OCI-LY7 (cell line): Measurements from ENCODE around the gene BLOC1S4. TPM values are rescaled to one million over a fixed set of nuclear protein-coding genes. Genes with fewer than 3 reads are reported as not detected.

Source experiments
- BruUV-seq: library from RNA; stranded (reverse); fragments of 400-500 nt; replicated peaks from 2 replicates; lab custom pipeline; 2021; lab: Mats Ljungman, UMichigan
- CTCF ChIA-PET: fragments of 300-600 bp; sonication (Branson Sonifier 250); formaldehyde crosslinking; loops from one replicate; lab custom pipeline; 2022; ENCODE audit warnings: antibody characterized with exemption; ENCODE audit not compliant: unreplicated experiment; lab: Charles Lee
- POLR2A ChIA-PET: fragments of 300-600 bp; sonication (Branson Sonifier 250); formaldehyde crosslinking; loops from one replicate; lab custom pipeline; 2022; ENCODE audit warnings: antibody characterized with exemption; lab: Charles Lee
- DNase-seq: peaks from one replicate; pipeline ENCODE4 v3.0.0-alpha.2; 2015; ENCODE audit warnings: low spot score
- H2AFZ ChIP-seq: fragments of 200-600 bp; sonication (generic), shearing (Covaris generic); 2 replicates; pipeline ENCODE4 v1.6.1; 2014; ENCODE audit warnings: mild to moderate bottlenecking, antibody characterized with exemption, low read length, moderate library complexity
- H3K27ac ChIP-seq: fragments of 200-600 bp; sonication (generic); 2 replicates; pipeline ENCODE4 v1.5.1; 2014; ENCODE audit warnings: mixed run types, low read depth, mild to moderate bottlenecking, moderate library complexity, low read length, inconsistent platforms; ENCODE audit not compliant: poor library complexity, severe bottlenecking
- H3K36me3 ChIP-seq: fragments of 200-600 bp; sonication (generic); 2 replicates; pipeline ENCODE4 v1.6.1; 2014; ENCODE audit warnings: mild to moderate bottlenecking, antibody characterized with exemption, low read length, moderate library complexity, mixed read lengths; ENCODE audit not compliant: insufficient read depth
- H3K4me1 ChIP-seq: fragments of 200-600 bp; sonication (generic); 2 replicates; pipeline ENCODE4 v1.5.1; 2014; ENCODE audit warnings: mild to moderate bottlenecking, low read length; ENCODE audit not compliant: insufficient read depth, poor library complexity, severe bottlenecking
- H3K4me2 ChIP-seq: fragments of 200-600 bp; sonication (generic); 2 replicates; pipeline ENCODE4 v1.6.1; 2014; ENCODE audit warnings: mild to moderate bottlenecking, low read length
- H3K4me3 ChIP-seq: fragments of 200-600 bp; sonication (generic); 2 replicates; pipeline ENCODE4 v1.5.1; 2014; ENCODE audit warnings: mild to moderate bottlenecking, low read depth, low read length; ENCODE audit not compliant: poor library complexity, severe bottlenecking
- H3K79me2 ChIP-seq: fragments of 200-600 bp; sonication (generic); 2 replicates; pipeline ENCODE4 v1.6.1; 2016; ENCODE audit warnings: low read depth, mild to moderate bottlenecking, low read length, moderate library complexity, mixed read lengths; ENCODE audit not compliant: insufficient read depth
- H3K9me2 ChIP-seq: fragments of 200-600 bp; sonication (generic); 2 replicates; pipeline ENCODE4 v1.6.1; 2016; ENCODE audit warnings: mild to moderate bottlenecking, low read length, mixed read lengths; ENCODE audit not compliant: insufficient read depth
- H3K9me3 ChIP-seq: fragments of 200-600 bp; sonication (generic); 2 replicates; pipeline ENCODE4 v1.6.1; 2014; ENCODE audit warnings: mild to moderate bottlenecking, mixed run types, low read length, mixed read lengths
- H4K20me1 ChIP-seq: fragments of 200-600 bp; sonication (generic); 2 replicates; pipeline ENCODE4 v1.6.1; 2014; ENCODE audit warnings: mild to moderate bottlenecking, antibody characterized with exemption, low read length, moderate library complexity, mixed read lengths; ENCODE audit not compliant: insufficient read depth
- EZH2phosphoT487 ChIP-seq: fragments of 200-600 bp; sonication (generic); IDR thresholded peaks from 2 replicates; pipeline ENCODE4 v1.6.1; 2018; ENCODE audit warnings: low read depth, borderline replicate concordance, mild to moderate bottlenecking, mixed run types, antibody characterized with exemption, low read length, moderate library complexity, mixed read lengths
- intact Hi-C: fragments of 100-400 bp; cut with micrococcal nuclease; formaldehyde crosslinking; loops from one replicate; pipeline ENCODE4 v1.10.0; 2022; ENCODE audit not compliant: unreplicated experiment
- total RNA-seq, 2 experiments: library from RNA; depleted of rRNA in 1 of 2; stranded (reverse); fragments of >200 nt in 1 of 2; shearing (Covaris generic) in 1 of 2; gene quantifications; 2 replicates each; pipeline ENCODE4 v1.2.3, GENCODE V29; 2014 to 2022
- TF ChIP-seq, protein P1 (sequence below): fragments of 200-600 bp; sonication (generic); conservative IDR thresholded peaks from 2 replicates; pipeline ENCODE4 v1.5.1; 2014; ENCODE audit warnings: mild to moderate bottlenecking, antibody characterized with exemption, low read length, moderate library complexity, mixed read lengths

Gene BLOC1S4
- total RNA-seq, 2 experiments from 2014 or later: 32.3 to 36.1 TPM

DNA sequence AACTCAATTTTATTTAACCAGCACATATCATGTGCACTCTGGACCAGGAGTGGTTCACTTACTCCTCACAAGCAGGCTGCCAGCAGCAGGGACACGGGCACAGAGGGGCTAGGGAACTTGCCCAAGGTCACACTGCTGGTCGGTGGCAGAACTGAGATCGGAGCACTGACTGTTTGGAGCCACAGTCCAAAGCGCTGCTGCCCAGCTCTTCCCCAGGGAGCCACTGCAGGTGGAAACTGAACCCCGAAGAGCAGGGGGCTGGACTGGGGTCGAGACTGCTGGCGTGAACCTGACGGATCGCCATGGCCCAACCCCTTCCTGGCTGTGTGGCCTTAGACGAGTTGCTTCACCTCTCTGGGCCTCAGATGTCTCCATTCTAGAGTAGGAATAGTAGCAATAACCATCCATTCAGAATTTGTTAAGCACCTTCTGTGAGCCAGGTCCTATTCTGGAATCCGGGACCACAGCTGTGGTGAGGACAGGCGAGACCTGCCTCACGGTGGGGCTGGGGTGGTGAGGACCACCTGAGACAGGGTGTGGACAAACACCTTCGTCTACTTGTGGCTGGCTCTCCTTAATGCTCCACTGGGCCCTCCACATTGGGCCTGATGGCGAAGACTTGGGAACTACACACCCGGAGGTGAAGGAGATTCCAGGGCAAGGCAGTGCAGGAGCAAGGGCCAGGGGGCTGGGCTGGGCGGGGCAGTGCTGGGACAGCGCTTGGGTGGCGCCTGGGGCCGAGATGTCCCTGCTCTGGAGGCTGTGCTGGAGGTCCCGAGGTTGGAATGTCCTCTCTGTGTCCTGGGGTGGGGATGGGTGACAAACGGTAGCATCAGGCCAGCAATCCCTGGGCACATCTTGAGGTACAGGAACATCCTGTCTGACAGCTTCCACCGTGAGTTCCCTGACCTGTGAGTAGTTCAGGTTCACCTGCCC is 34.6 kb downstream of the BLOC1S4 start:
- CTCF ChIA-PET: no interaction called here
- Histone ChIP-seq H2AFZ (no peak overlapping the region), H3K4me3 (no peak overlapping the region), H3K27ac (no peak overlapping the region), H3K9me3 (no peaks in the 10 kb centered on the region), H3K4me2 (no peak overlapping the region), H3K79me2 (no peaks in the 10 kb centered on the region), H4K20me1 (no peaks in the 10 kb centered on the region), H3K4me1 (no peaks in the 10 kb centered on the region), H3K9me2 (no peaks in the 10 kb centered on the region), H3K36me3 (no peaks in the 10 kb centered on the region)
- TF ChIP-seq, protein P1, sequence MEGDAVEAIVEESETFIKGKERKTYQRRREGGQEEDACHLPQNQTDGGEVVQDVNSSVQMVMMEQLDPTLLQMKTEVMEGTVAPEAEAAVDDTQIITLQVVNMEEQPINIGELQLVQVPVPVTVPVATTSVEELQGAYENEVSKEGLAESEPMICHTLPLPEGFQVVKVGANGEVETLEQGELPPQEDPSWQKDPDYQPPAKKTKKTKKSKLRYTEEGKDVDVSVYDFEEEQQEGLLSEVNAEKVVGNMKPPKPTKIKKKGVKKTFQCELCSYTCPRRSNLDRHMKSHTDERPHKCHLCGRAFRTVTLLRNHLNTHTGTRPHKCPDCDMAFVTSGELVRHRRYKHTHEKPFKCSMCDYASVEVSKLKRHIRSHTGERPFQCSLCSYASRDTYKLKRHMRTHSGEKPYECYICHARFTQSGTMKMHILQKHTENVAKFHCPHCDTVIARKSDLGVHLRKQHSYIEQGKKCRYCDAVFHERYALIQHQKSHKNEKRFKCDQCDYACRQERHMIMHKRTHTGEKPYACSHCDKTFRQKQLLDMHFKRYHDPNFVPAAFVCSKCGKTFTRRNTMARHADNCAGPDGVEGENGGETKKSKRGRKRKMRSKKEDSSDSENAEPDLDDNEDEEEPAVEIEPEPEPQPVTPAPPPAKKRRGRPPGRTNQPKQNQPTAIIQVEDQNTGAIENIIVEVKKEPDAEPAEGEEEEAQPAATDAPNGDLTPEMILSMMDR: no peak
- no peak for TF ChIP-seq EZH2phosphoT487
- POLR2A ChIA-PET: no interaction called here
- intact Hi-C loops: no loop called here
- DNase-seq: no peak
- BruUV-seq: no TSS peak

DNA sequence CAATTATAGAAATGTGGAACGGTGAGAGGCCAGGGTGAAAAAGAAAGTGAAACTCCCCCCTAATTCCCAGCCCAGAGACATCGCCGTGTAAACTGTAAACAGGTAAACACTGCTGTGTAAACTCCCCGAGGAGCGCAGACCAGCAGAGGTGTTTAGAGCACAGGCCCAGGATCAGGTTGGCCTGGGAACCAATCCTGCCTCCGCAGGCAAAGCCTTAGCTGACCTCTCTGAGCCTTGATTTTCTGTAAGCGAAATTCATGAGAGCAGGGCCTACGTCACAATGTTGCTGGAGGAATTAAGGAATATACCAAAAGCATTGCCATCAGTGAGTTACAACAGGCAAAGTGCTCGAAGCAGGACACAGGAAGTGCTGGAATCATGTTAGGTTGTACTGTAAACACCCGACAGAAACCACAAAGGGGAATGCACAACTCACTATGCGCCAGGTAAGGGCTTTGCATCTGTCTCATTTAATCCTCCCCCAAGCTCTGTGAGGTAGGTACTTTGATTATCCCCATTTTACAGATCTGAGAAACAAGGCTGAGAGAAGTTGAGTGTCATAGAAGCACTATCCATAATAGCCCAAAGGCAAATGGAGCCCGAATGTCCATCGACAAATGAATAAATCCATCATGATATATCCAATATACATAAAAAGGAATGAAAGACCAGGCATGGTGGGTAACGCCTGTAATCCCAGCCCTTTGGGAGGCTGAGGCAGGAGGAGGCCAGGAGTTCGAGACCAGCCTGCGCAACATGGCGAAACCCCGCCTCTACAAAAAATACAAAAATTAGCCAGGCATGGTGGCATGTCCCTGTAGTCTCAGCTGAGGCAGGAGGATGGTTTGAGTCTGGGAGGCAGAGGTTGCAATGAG is 35.9 kb downstream of the BLOC1S4 start:
- Histone ChIP-seq H3K36me3 (no peaks in the 10 kb centered on the region), H4K20me1 (no peaks in the 10 kb centered on the region), H3K4me2 (peak overlapping the region; percentile 31; the same call in 1 of the 2 replicates), H3K9me3 (no peaks in the 10 kb centered on the region), H3K27ac (no peak overlapping the region), H3K79me2 (no peaks in the 10 kb centered on the region), H2AFZ (0 out of 2 replicates have a peak overlapping the region, but pooled peaks have one; percentile 37), H3K4me1 (no peaks in the 10 kb centered on the region), H3K9me2 (no peaks in the 10 kb centered on the region), H3K4me3 (no peak overlapping the region)
- TF ChIP-seq, protein P1: no peak
- no peak for TF ChIP-seq EZH2phosphoT487
- no peak for DNase-seq
- POLR2A ChIA-PET: interaction anchor here (0.6 kb wide), 2 partner anchors 15 to 96 kb away, joined by 3 to 4 read pairs; no protein-coding TSS in a partner anchor
- CTCF ChIA-PET: no interaction called here
- intact Hi-C loops: no loop called here
- BruUV-seq: no TSS peak
